ENCODE measurements around the gene WSB1.

The WSB1 gene

DNA sequence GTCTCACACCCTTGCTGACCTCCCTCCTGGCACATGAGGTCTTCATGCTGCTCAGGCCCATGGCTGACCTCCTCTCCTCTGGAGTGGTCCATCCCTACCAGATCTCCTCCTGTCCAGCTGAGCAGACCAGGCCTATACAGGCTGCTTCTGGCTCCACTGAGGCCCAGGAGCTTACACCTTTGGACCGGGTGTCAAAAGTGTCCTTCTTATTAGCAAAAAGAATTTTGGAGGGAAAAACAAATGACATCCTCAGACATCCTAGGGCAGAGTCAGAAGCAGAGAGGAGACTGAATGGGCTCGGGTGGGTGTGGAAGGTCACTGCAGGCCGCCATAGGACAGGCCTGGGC is 38.1 kb downstream of the WSB1 start:
- in situ Hi-C loops (cut with HindIII; ENCODE audit: low sequenced_read_pairs) = no loop called here

DNA sequence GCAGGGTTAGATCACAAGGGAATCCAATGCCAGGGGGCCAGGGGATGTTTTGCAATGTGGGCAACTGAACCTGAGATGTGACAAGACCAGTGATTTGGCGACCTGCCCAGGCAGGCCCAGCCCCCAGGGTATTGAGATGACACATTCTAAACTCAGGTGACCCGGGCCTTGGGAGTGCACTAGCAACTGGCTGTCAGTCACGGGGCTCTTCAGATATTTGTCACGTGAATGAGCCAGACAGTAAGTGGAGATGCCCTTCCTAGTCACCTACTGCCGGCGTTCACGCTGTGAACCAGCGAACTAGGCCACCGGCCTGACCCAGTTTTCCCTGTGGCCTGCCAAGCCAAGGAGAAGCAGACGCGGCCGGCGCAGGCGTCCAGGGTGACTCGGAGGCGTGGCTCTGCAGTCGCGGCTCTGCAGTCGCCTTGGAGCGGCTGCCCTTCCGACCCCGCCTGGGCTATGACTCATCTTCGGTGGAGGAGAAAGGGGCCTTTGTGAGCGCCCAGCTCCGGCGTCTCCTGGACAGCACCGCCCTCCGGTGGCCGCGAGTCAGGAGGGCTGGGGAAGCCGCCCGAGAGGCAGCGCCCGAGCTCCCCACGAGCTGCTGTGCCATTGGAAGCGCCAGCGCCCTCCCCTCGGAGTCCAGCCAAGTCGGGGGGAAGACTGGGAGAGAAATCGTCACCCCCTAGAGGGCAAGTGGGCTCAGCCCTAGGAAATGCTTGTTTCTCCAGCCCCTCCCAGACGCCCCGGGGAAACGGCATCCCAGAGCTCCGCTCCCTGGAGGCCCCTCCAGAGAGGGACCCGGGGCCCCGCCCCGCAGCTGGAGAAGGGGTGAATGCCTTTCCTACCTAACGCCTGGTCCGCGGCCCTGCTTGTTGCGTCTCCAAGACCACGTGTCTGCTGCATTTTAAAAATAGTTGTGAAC is 38.8 kb downstream of the WSB1 start:
- in situ Hi-C loops (cut with HindIII; ENCODE audit: low sequenced_read_pairs) = no loop called here

DNA sequence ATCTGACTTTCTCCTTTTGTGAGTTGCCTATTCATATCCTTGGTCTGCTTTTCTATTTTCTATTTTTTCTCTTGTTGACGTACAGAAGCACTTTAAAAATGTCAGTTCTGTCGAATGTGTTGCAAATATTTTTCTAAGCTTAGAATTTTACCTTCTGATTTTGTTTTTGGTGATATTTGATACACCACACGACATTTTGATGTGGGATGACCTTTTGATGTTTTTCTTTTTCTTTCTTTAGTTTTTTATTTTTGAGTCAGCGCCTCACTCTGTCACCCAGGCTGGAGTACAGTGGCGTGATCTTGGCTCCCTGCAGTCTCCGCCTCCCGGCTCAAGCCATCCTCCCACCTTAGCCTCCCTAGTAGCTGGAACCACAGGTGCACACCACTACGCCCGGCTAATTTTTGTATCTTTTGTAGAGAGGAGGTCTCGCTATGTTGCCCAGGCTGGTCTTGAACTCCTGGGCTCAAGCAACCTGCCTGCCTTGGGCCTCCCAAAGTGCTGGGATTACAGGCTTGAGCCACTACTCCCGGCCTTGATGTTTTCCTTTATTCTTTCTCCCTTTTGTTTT is 39.6 kb downstream of the WSB1 start:
- in situ Hi-C loops (cut with HindIII; ENCODE audit: low sequenced_read_pairs) = no loop called here

DNA sequence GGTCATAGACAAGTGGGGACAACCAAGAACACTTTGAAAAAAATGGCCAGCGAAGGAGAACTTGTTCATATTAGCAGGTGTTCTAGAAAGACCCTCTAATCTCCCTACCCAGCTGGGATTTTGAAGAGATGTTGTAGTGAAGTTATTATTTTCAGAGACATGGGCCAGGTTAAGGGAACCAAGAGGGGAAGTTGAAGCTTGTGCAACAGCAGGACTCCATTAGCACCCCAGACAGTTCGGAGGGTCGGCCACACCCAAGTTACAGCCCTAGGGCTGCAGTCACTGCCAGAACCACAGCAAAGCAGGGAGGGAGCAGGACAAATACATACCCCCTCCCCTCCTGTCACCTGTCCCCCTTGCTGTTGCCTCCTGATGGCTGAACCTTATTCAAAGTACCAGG is 42.3 kb downstream of the WSB1 start:
- in situ Hi-C loops (cut with HindIII; ENCODE audit: low sequenced_read_pairs) = loop anchor here (5.0 kb wide), 1 partner anchor 89 kb away; no protein-coding TSS in a partner anchor

DNA sequence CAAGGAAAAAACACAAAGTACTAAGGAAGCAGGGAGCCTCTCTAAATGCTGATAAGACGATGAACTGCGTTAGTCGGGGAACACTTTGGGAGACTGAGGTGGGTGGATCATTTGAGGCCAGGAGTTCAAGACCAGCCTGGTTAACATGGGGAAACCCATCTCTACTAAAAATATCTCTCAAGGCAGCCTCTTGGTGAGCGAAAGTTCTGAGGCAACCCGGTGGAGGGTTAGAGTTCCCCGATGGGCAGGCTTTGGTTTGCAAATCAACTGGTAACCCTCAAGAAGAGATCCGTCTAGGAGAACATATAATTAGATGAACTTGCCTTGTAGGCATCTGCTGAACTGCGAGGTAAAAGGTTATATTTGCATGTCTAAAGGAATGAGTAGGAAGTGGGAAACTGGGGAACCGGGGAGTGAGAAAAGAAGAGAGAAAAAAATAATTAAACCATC is 44.6 kb downstream of the WSB1 start:
- in situ Hi-C loops (cut with HindIII; ENCODE audit: low sequenced_read_pairs) = loop anchor here (5.0 kb wide), 1 partner anchor 91 kb away; no protein-coding TSS in a partner anchor

DNA sequence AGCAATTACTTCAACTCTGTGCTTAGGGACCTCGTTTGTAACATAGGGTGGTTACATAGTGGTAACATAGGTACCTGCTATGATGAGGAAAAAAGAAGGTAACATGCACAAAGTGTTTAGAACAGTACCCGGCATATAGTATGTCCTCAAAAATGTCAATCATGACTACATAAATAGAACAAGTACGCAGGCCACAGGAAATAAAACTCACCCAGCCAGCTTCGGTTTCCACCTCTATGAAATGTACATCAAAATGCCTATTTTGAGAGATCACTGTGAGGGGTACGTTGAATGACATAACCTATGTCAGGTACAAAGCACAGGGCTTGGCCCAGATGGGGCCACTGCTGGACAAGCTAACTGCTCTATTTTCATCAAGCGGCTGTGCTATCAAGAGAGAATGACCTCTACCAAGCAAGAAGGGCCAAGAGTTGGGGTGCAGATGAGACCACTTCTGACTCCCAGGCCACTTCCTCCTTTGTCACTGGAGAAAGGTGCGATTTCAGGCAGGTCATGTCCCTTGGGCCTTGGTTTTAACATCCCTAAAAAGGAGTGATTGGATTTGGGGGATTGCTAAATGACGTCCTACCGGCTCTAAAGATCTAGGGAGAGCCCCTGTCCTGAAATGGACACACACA is 45.4 kb downstream of the WSB1 start:
- in situ Hi-C loops (cut with HindIII; ENCODE audit: low sequenced_read_pairs) = loop anchor here (5.0 kb wide), 1 partner anchor 92 kb away; no protein-coding TSS in a partner anchor

DNA sequence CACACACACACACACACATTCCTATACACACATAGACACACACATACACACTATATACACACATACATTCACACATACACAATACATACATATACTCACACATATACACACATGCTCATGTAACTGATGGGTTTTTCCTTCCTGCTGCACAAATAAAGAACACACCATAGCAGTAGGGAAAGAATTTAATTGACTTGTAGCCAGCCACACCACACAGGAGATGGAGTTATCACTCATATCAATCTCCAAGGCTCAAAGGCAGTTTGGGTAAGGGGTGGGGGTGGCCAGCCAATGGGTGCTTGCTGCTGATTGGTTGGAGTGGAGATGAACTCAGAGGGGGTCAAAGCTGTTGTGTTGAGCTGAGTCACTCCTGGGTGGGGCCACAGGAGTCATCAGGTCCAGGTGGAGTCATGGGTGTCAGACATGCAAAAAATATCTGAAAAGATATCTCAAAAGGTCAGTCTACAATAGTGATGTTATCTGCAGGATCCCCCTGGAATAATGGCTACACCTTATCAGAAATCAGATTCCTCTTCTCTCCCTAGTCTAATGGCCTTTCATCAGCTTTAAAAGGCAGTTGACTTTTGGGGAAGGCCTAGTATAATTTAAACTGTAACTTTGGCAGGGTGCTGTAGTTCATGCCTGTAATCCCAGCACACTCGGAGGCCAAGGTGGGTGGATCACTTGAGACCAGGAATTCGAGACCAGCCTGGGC is 46.1 kb downstream of the WSB1 start:
- in situ Hi-C loops (cut with HindIII; ENCODE audit: low sequenced_read_pairs) = loop anchor here (5.0 kb wide), 1 partner anchor 93 kb away; no protein-coding TSS in a partner anchor

DNA sequence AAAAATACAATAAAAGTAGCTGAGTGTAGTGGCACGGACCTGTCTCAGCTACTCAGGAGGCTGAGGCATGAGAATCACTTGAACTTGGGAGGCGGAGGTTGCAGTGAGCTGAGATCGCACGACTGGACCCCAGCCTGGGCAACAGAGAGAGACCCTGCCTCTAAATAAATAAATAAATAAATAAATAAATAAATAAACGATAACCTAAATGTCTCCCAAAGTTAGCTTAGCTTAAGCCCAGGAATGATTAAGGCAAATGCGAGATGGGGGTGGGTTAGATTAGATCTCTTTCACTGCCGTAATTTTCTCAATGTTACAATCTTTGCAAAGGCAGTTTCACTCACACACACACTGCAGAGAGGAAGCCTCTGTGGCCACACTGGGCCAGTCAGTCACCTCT is 46.7 kb downstream of the WSB1 start:
- in situ Hi-C loops (cut with HindIII; ENCODE audit: low sequenced_read_pairs) = no loop called here

DNA sequence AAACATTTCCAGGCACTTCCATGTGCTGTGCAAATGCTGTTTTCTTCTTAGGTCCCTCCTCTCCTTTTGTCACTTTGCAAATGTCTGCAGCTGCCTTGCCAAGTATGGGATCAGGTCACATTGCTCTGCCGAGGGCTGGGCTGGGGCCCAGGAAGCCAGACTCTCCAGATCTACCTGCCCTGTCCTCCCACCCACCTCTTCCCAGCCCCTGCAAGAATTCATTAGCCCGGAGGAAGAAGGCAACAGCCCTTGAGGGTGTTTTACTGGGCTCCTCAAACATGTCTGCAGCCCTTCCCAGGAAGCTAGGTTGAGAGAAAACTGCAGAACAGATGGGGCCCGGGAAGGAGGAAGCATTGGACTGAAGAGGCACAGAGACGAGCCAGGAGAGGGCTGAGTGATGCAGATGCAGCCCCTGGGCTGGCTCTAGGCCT is 47.1 kb downstream of the WSB1 start:
- in situ Hi-C loops (cut with HindIII; ENCODE audit: low sequenced_read_pairs) = no loop called here

DNA sequence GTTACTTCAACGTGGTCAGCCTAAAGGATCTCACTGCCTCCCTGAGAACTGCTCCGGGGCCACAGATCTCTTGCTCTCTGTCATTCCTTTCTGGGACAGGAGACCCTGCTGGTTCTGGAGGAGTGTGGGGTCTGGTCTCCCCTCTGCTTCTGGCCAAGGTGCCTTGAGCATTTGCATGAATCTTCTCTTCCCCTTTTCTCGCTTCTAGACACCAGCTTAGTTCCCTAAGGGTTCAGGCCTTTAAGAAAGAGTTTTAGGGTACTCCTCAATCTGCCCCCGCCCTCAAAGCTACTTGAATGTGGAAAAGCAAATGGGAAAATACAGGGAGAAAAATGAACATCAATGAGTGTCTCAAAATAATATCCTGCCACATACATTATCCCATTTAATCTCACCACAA is 48.1 kb downstream of the WSB1 start:
- in situ Hi-C loops (cut with HindIII; ENCODE audit: low sequenced_read_pairs) = no loop called here

DNA sequence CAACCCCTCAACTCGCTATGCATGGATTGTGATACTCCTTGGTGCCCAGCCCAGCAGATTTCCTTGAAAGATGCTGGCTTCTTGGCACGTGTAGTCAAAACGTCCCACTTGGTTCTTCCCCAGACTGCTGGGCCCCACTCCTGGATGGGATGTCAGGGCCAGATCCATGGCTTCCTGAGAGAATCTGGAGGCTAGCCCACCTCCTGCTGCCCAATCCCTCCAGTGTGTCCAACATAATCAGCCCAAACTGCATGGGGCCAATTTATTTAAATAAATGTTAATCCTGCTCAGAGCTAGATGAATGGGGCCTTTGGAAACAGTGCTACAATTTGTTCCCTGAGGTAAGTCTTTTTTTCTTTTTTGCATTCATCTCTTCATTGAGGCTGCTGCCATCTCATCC is 49.4 kb downstream of the WSB1 start:
- in situ Hi-C loops (cut with HindIII; ENCODE audit: low sequenced_read_pairs) = no loop called here

DNA sequence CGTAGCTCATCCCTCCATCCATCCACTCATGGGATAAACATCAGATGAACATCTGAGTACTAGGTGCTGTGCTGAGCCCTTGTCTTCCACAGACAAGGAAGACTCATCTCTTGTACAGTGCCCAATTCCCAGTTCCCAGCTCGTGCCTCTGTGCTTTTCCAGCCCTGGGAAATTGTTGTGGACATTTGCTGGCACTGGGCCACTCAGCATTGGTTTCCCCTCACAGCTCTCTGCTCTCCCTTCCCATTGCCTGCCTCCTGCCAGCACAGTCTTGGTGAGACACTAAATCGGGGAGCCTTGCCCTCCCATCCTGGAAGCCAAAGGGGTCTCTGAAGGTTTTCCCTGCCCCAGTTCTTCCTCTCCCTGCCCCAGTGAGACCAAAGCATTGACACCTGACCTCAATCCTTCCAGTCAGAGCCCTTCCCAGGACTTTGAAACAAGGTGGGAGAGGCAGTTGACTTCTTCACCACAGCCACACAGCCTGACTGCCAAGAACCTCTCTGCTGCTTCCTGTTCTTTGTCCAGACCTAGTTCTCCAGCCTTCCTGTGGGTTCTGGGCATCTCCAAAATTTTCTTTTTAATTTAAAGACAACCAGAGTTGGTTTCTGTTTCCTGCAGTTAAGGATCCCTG is 50.2 kb downstream of the WSB1 start:
- in situ Hi-C loops (cut with HindIII; ENCODE audit: low sequenced_read_pairs) = no loop called here

DNA sequence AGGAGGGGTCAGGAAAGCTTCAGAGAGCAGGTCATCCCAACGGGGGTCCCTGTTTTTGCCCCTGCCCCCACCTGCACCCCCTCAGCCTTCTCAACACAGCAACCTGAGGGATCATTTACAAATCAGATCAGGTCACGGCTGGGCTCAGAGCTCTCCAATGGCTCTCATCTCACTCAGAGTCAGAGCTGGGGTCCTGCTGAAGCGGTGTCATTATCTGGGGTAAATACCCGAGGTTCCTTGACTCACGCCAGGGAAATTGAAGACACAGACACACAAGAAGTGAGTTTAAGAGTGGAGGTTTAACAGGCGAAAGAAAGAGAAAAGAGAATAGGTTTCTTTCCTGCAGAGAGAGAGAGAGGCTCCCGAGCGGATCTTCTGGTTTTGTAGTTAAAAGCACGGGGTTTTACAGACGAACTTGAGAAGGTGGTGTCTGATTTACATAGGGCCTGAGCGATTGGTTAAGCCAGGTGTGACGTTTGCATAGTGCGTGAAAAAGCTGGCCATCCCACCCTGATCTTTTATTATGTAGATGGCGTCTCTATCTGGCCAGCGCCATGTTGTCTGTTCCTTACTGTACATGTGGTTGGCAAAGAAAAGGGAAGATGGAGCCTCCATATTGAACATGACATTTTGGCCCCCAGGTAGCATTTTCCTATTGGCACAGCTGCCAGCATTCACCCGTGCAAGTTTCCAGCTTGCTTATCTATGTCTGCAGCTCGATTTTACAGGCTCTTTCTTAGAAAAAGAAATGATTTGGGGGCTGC is 51.4 kb downstream of the WSB1 start:
- in situ Hi-C loops (cut with HindIII; ENCODE audit: low sequenced_read_pairs) = no loop called here

DNA sequence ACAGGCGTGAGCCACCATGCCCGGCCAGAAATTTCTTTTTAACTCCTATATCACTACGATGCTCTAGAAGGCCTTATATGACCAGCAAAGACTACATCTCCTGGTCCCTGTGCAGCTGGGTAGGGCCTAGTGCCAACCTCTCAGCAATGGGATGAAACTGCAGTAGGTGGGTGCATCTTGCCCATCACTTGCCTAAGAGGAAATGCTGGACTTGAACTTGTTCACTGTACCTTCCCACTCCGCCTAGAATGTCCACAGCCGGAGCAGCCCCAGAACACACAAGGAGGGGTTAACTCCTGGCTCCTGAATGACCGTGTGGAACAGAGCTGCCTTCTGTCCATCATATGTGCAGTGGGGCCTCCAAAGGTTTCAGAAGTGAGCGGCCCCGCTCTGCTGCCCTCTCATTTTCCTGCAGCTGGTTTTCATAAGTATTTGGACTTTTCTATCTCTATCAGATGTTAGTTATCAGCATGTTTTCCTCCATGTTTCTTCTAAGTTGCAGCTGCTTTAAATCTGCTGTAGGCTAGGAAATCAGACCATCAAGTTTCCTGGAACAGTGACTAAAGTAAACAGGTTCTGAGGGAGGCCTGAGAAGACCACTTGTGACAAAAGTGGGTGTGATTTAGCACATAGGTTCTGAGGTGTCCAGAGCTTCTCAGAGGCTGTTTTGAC is 52.5 kb downstream of the WSB1 start:
- in situ Hi-C loops (cut with HindIII; ENCODE audit: low sequenced_read_pairs) = no loop called here

DNA sequence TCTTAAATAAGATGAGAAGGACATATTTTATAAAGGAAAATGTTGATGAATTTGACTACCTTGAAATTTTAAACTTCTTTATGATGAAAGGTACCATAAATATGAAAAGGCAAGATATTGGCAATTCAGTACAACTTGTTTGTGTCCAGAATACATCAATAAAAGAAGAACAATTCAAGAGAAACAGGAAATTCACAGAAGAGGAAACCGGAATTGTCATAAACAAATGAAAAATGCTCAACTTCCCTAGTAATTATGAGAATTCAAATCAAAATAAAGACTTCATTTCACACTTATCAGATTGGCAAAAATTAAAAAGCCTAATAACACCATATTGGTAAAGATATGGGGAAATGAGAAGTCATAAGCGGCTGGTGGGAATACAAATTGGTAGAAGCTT is 54.3 kb downstream of the WSB1 start:
- in situ Hi-C loops (cut with HindIII; ENCODE audit: low sequenced_read_pairs) = no loop called here

DNA sequence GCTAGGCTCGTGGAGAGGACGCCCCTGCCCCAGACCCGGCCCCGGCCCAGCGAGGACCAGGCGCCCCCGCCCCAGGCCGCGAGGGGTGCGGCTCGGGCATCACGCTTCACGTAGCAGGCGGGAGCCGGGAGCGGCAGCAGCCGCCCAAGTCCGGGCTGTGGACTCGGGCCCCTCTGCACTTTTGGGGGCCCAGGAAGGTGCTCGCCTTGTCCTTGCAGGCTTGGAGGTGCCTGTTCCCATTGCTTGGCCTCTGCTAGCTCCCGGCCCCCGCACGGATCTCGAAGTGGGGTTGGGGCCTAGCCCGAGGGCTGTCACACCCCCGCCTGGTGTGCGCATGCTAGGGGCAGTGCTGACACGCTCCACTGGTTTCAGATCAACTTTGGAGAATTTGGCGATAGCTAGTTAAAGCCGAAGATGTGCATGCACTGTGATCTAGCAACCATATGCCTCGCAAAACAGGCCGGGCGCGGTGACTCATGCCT is 55.7 kb downstream of the WSB1 start:
- in situ Hi-C loops (cut with HindIII; ENCODE audit: low sequenced_read_pairs) = no loop called here

DNA sequence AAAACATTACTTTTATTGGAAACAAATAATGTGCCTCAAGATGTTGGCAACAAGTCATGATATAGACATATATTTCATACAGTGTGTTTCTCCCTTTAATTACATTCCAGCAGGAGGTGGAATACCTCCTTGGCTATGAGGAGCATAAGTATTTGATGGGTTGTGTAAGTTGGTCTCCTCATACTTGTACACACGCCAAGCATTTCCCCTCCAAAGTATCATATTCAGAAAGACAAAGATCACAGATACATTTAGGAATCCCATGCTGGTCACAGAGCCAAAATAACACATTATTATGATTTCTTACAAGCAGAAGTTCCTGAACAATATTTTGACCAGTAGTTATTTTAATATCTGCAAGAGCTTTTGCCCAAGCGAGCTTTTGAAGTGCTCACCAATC is 57.8 kb downstream of the WSB1 start:
- in situ Hi-C loops (cut with HindIII; ENCODE audit: low sequenced_read_pairs) = no loop called here

DNA sequence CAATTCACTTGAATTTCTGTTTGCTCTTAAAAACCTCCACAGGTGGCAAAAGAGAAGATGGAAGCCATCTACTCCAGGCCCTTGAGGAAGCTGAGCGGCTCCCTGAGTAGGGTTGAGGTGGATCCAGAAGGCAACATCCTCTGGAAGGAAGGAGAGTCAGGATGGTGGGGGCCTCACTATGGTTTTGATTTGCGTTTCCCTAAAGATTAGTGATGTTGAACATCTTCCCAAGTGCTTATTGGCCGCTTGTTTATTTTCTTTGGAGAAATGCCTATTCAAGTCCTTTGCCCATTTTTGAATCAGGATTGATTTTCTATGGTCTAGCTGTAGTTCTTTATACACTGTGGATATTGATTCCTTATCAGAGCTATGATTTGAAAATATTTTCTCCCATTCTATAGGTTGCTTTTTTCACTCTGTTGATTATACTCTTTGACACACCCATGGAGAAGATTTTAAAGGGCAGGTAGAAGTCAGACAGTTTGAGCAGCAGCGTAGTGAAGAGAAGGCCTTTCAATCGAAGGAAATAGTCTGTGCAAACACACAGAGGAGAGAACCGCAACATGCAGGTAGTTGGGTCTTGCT is 58.6 kb downstream of the WSB1 start:
- in situ Hi-C loops (cut with HindIII; ENCODE audit: low sequenced_read_pairs) = no loop called here

DNA sequence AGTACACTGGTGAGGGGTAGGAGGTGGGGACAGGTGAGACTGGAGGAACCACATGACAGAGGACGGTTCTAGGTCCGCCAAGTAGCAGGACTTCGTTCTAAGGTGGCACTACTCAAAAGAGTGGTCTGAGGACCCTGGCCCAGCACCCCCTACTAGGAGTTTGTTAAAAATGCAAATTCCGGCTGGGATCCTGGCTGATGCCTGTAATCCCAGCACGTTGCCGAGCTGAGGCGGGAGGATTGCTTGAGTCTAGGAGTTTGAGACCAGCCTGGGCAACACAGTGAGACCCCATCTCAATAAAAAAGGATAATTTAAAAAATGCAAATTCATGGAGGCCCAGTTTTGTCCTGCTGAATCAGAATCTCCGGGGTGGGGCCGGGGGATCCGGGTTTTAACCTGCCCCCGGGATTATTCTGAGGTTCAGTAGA is 59.1 kb downstream of the WSB1 start:
- in situ Hi-C loops (cut with HindIII; ENCODE audit: low sequenced_read_pairs) = no loop called here

Data from DLD1 (cell line).